GM19455 (cell line): Measurements from ENCODE around the gene TMIGD2.

Experiments
- ATAC-seq: cut with Tn5 transposase; IDR thresholded peaks from one replicate; pipeline ENCODE4 v1.9.1; 2021; ENCODE audit not compliant: unreplicated experiment

TMIGD2 gene

GRCh38 chr19:4327252-4327876 lies 25.2 kb upstream of the TMIGD2 start:
- ATAC-seq = no peak

GRCh38 chr19:4326837-4327251 lies 24.7 kb upstream of the TMIGD2 start:
- no peak for ATAC-seq

- no peak for ATAC-seq
Observed at GRCh38 chr19:4326215-4326836, 24.1 kb upstream of the TMIGD2 start.

GRCh38 chr19:4324228-4324627 lies 22.0 kb upstream of the TMIGD2 start:
- ATAC-seq = no peak

GRCh38 chr19:4323692-4324091 lies 21.5 kb upstream of the TMIGD2 start:
- ATAC-seq = no peak

GRCh38 chr19:4322942-4323665 lies 20.9 kb upstream of the TMIGD2 start:
- ATAC-seq = no peak

GRCh38 chr19:4320419-4320818 lies 18.2 kb upstream of the TMIGD2 start:
- no peak for ATAC-seq

GRCh38 chr19:4319067-4319718 lies 17.0 kb upstream of the TMIGD2 start:
- ATAC-seq = no peak

- ATAC-seq = no peak
Observed at GRCh38 chr19:4318460-4318859, 16.3 kb upstream of the TMIGD2 start.

GRCh38 chr19:4316956-4317355 lies 14.8 kb upstream of the TMIGD2 start:
- ATAC-seq = no peak

GRCh38 chr19:4313847-4314490 lies 11.8 kb upstream of the TMIGD2 start:
- no peak for ATAC-seq

GRCh38 chr19:4310247-4311121 lies 8.3 kb upstream of the TMIGD2 start:
- ATAC-seq = no peak

- ATAC-seq = no peak
Observed at GRCh38 chr19:4305659-4306058, 3.5 kb upstream of the TMIGD2 start.

- no peak for ATAC-seq
Observed at GRCh38 chr19:4305257-4305612, 3.0 kb upstream of the TMIGD2 start.

- ATAC-seq = no peak
Observed at GRCh38 chr19:4304538-4305256, 2.5 kb upstream of the TMIGD2 start, which contains the start of gene FSD1. FSD1 (plus strand) TSS chr19:4304598; CDS start chr19:4304747, 149 bp downstream.

- ATAC-seq = no peak
Observed at GRCh38 chr19:4303819-4304537, 1.8 kb upstream of the TMIGD2 start.

- no peak for ATAC-seq
Observed at GRCh38 chr19:4301590-4302242, 473 bp downstream of the TMIGD2 start.

- no peak for ATAC-seq
Observed at GRCh38 chr19:4300589-4300988, 1.6 kb downstream of the TMIGD2 start.
